GM23248 (cell line): ENCODE results near the gene TTLL9. TPM values are rescaled to one million over a fixed set of nuclear protein-coding genes. Genes with fewer than 3 reads are reported as not detected.

Experiments used
- DNase-seq: peaks from one replicate; pipeline ENCODE4 v3.0.0-alpha.2; 2015
- H2AFZ ChIP-seq: fragments of 200-600 bp; sonication (generic); 2 replicates; pipeline ENCODE4 v1.6.1; 2016; ENCODE audit warnings: antibody characterized with exemption
- H3F3A ChIP-seq: fragments of 200-600 bp; sonication (generic); 2 replicates; pipeline ENCODE4 v1.6.1; 2016; ENCODE audit warnings: mild to moderate bottlenecking, antibody characterized with exemption, mixed run types; ENCODE audit not compliant: insufficient read depth
- H3K27ac ChIP-seq: fragments of 200-600 bp; sonication (generic); 2 replicates; pipeline ENCODE4 v1.5.1; 2016; ENCODE audit warnings: mild to moderate bottlenecking
- H3K27me3 ChIP-seq: fragments of 200-600 bp; sonication (generic); replicated peaks from 2 replicates; pipeline ENCODE4 v1.6.1; 2016; ENCODE audit warnings: mild to moderate bottlenecking; ENCODE audit not compliant: insufficient read depth
- H3K36me3 ChIP-seq: fragments of 200-600 bp; sonication (generic); 2 replicates; pipeline ENCODE4 v1.6.1; 2016; ENCODE audit warnings: low read depth, mild to moderate bottlenecking
- H3K4me1 ChIP-seq: fragments of 200-600 bp; sonication (generic); 2 replicates; pipeline ENCODE4 v1.6.1; 2016; ENCODE audit warnings: mild to moderate bottlenecking; ENCODE audit not compliant: insufficient read depth
- H3K4me2 ChIP-seq: fragments of 200-600 bp; sonication (generic); one replicate; pipeline ENCODE4 v1.6.1; 2016; ENCODE audit warnings: mild to moderate bottlenecking; ENCODE audit not compliant: unreplicated experiment
- H3K4me3 ChIP-seq: fragments of 200-600 bp; sonication (generic); 2 replicates; pipeline ENCODE4 v1.5.1; 2016; ENCODE audit warnings: mild to moderate bottlenecking
- H3K79me2 ChIP-seq: fragments of 200-600 bp; sonication (generic); 2 replicates; pipeline ENCODE4 v1.6.1; 2016; ENCODE audit warnings: mild to moderate bottlenecking; ENCODE audit not compliant: insufficient read depth
- H3K9ac ChIP-seq: fragments of 200-600 bp; sonication (generic); 2 replicates; pipeline ENCODE4 v1.6.1; 2016; ENCODE audit warnings: mild to moderate bottlenecking
- H3K9me2 ChIP-seq: fragments of 200-600 bp; sonication (generic); 2 replicates; pipeline ENCODE4 v1.6.1; 2016; ENCODE audit warnings: mixed run types, mild to moderate bottlenecking, moderate library complexity; ENCODE audit not compliant: insufficient read depth
- H3K9me3 ChIP-seq: fragments of 200-600 bp; sonication (generic); one replicate; pipeline ENCODE4 v1.6.1; 2017; ENCODE audit warnings: low read depth
- H4K20me1 ChIP-seq: fragments of 200-600 bp; sonication (generic); 2 replicates; pipeline ENCODE4 v1.6.0; 2016; ENCODE audit not compliant: insufficient read depth
- EZH2 ChIP-seq: fragments of 200-600 bp; sonication (generic); IDR thresholded peaks from 2 replicates; pipeline ENCODE4 v1.6.1; 2018; ENCODE audit warnings: antibody characterized with exemption, mild to moderate bottlenecking; ENCODE audit not compliant: insufficient read depth, poor library complexity, severe bottlenecking
- EZH2phosphoT487 ChIP-seq: fragments of 200-600 bp; sonication (generic); IDR thresholded peaks from 2 replicates; pipeline ENCODE4 v1.6.1; 2018; ENCODE audit warnings: antibody characterized with exemption, moderate library complexity, mild to moderate bottlenecking, low read depth; ENCODE audit not compliant: insufficient read depth
- WGBS, 2 experiments: methylation state at CpG; one replicate each; pipeline ENCODE4 v1.1.6; 2015 to 2017; ENCODE audit warnings: low lambda C conversion rate in 2 of 2, low coverage in 1 of 2; ENCODE audit errors: missing lambda C conversion rate in 2 of 2; 5-methylcytosine and 5-hydroxymethylcytosine counted together
- in situ Hi-C: fragments of 300-500 bp; cut with MboI; formaldehyde crosslinking; loops from 2 replicates; pipeline ENCODE4 v1.15.0; 2020
- polyA plus RNA-seq: library from polyadenylated mRNA; unstranded; fragments of >200 nt; fragmentation: Nextera tagmentation; extraction: Ambion mirVana; gene quantifications from 2 replicates; pipeline ENCODE4 v1.2.1, GENCODE V29; 2016
- total RNA-seq: library from RNA; depleted of rRNA; stranded (reverse); fragments of >200 nt; shearing (Covaris generic); gene quantifications from 2 replicates; pipeline ENCODE4 v1.2.3, GENCODE V29; 2014

The TTLL9 gene
- total and polyA plus RNA-seq, 2 experiments from 2014 or later, result not detected

DNA sequence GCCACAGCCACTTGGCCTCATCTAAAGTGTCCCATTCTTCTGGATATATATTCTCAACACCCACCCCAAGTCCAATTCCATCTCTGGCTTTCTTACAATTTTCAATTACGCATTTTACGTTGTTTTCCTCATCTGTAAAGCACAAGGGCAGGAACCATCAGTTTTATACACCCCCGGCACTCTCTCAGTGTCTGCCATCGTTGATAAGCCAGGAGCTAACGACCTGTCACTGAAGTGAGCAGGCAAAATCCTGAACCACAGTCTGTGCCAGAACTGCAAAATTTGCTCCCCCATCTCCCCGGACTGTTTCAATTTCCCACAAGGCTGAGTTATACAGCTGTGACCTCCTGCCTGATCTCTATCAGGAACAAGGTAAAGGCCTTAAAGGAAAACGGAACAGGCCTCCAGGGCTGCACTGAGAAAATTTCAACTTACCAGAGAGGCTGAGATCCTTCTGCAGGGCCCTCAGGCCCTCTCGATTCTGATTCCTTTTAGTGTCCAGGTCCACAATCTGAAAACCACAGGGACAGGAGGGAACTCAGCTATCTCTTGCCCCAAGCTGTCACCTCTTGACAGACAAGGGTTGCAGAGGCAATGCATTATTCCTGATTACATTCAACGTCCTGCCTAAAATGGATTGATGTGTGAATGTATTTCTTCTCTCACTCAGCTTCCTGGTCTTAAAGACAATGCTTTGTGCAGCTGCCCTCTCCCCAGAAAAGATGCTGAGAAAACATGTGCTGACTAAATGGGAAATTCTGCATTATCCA is 79.6 kb downstream of the TTLL9 start:
- Histone ChIP-seq H3K9ac (peak overlapping the region; percentile 93), H3F3A (no peaks in the 10 kb centered on the region), H4K20me1 (no peaks in the 10 kb centered on the region), H3K79me2 (peaks cover 31% of the 10 kb centered on the region), H3K27ac (no peak overlapping the region), H3K4me2 (peak overlapping the region; percentile 91), H3K36me3 (peaks cover 19% of the 10 kb centered on the region), H3K9me3 (no peaks in the 10 kb centered on the region), H3K4me1 (peaks cover 7% of the 10 kb centered on the region), H3K27me3 (no peaks in the 10 kb centered on the region), H3K4me3 (peak overlapping the region; percentile 99), H3K9me2 (no peaks in the 10 kb centered on the region), H2AFZ (no peak overlapping the region)
- WGBS, 2 experiments, result 76 to 78% methylated on average over 9 of the region's 9 CpGs
- no peak for TF ChIP-seq EZH2
- no peak for TF ChIP-seq EZH2phosphoT487
- in situ Hi-C loops, result no loop called here
- DNase-seq, result no peak

DNA sequence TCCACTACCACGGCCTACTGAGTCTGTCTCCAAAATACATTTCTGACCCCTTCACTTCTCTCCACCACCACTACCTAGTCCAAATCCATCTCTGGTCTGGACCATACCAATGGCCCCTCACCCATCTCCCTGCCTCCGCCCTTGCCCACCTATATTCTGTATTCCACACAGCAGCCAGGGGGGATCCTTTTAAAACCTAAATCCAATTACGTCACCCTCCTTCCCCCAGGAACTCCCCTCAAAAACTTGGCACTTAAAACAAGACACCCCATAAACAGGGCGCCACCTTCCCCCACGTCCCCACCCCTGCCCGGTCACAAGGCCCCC is 80.7 kb downstream of the TTLL9 start:
- 1 to 2% methylated on average over 6 of the region's 6 CpGs for WGBS, 2 experiments
- Histone ChIP-seq H3K27ac (no peak overlapping the region), H3K9me3 (no peaks in the 10 kb centered on the region), H3K9ac (peak overlapping the region; percentile 93), H3K9me2 (no peaks in the 10 kb centered on the region), H3K4me3 (peak overlapping the region; percentile 99), H4K20me1 (no peaks in the 10 kb centered on the region), H2AFZ (peak overlapping the region; percentile 95), H3F3A (no peaks in the 10 kb centered on the region), H3K4me1 (peaks cover 7% of the 10 kb centered on the region), H3K79me2 (peaks cover 31% of the 10 kb centered on the region), H3K36me3 (peaks cover 19% of the 10 kb centered on the region), H3K27me3 (peaks cover under 1% of the 10 kb centered on the region), H3K4me2 (peak overlapping the region; percentile 91)
- TF ChIP-seq EZH2phosphoT487 (no peak), EZH2 (no peak)
- DNase-seq, result no peak
- in situ Hi-C loops, result no loop called here

DNA sequence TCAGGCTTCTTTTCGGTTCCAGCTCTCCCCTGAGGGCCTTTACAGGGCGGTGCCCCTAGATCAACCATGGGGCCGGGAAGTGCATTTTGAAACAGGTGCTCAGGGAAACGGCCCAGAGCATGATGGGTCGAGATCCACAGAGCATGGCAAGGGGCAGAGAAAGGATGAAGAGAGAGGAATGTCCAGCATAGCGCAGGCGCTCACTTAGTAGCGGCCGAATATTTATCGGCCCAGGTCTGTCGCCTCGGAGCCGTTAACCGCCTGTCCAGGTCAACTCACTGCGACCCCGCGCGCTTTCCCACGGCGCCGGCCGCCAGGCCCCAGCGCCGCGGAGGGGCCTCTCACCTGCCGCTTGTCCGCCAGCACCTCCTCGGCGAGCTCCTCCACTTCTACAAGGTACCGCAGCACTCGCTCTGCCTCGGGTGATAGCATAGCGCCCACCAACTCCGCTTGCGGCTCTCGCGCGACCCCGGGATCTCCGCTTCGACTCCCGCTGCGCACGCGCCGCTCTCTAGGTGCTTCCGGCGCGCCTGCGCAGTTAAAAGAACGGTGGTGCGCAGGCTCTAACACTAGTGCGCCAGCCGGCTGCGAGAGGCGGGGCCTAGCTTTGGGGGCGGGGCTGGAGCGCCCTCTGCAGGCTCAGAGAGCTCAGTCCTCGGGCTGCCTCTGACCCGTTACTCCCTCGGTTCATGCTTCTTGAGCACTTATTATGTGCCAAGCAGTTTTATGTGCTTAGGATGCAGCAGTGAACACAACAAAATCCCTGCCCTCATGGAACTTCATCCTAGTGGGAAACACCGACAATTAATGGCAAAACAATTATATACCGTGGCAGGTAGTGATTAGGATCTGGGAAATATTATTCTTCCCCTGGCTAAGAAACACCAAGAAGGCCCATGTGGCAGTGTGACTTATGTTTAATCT is 81.4 kb downstream of the TTLL9 start, which contains the start of gene PDRG1:
Gene PDRG1 (minus strand): TSS at position 517 of the 924 bp plus-strand sequence. CDS start 85 bp downstream, at position 432.
- H4K20me1 ChIP-seq, result no peaks in the 10 kb centered on the region
- H3K4me1 ChIP-seq, result peaks cover 7% of the 10 kb centered on the region
- no peaks in the 10 kb centered on the region for H3F3A ChIP-seq
- H3K4me3 ChIP-seq, result peak within 1 kb of the TSS; percentile 99
- no peaks in the 10 kb centered on the region for H3K9me3 ChIP-seq
- peak; percentile 99 for DNase-seq
- peaks cover 3% of the 10 kb centered on the region for H3K27me3 ChIP-seq
- peak within 1 kb of the TSS; percentile 93 for H3K9ac ChIP-seq
- peak within 1 kb of the TSS; percentile 91 for H3K4me2 ChIP-seq
- H3K9me2 ChIP-seq, result no peaks in the 10 kb centered on the region
- peaks cover 19% of the 10 kb centered on the region for H3K36me3 ChIP-seq
- no peak for TF ChIP-seq EZH2phosphoT487
- TF ChIP-seq EZH2, result no peak
- peak within 1 kb of the TSS; percentile 95 for H2AFZ ChIP-seq
- H3K27ac ChIP-seq, result no peak within 1 kb of the TSS
- H3K79me2 ChIP-seq, result peaks cover 31% of the 10 kb centered on the region
- WGBS, 2 experiments, result 1% methylated on average over 55 to 56 of the region's 63 CpGs
- in situ Hi-C loops, result no loop called here

DNA sequence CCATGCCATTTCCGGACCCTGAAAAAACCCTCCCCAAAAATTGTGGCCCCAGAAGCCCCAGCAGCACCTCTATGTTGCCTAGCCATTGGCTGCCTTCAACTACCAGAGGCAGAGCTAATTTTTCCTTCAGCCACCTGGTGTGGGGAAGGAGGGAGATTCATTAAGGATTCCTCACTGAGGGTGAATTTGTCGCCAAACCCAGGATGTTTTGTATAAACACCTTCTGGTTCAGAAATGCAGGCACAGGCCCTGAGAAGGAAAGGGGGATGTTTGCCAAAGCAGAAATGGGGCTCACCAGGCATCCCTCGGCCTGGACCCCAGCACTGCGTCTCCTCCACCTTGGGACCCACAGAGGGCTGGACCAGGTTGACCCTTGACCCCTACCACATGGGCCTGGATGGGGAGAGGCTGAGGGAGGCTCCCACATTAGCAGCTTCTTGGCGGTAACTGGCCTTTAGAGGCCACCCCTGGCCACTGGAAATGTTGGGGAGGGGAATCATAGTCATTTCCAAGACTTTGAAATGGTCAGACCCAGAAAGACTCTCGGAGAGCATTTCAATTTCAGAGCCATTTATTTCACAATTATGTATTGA is 83.2 kb downstream of the TTLL9 start:
- in situ Hi-C loops, result no loop called here
- Histone ChIP-seq H4K20me1 (no peaks in the 10 kb centered on the region), H3K9me3 (no peaks in the 10 kb centered on the region), H3K9me2 (no peaks in the 10 kb centered on the region), H2AFZ (no peak overlapping the region), H3K4me3 (no peak overlapping the region), H3K79me2 (peaks cover 29% of the 10 kb centered on the region), H3F3A (no peaks in the 10 kb centered on the region), H3K36me3 (peaks cover 3% of the 10 kb centered on the region; the same call in 1 of the 2 replicates), H3K9ac (no peak overlapping the region), H3K4me1 (peaks cover 7% of the 10 kb centered on the region), H3K27me3 (peaks cover 8% of the 10 kb centered on the region), H3K4me2 (no peak overlapping the region), H3K27ac (no peak overlapping the region)
- WGBS, 2 experiments, result 39 to 45% methylated on average over 6 of the region's 6 CpGs
- TF ChIP-seq EZH2, result no peak
- TF ChIP-seq EZH2phosphoT487, result no peak
- no peak for DNase-seq
